Transverse colon (tissue), 1 donor: ENCODE measurements around the gene LMCD1.

ENCODE experiments used
- EP300 ChIP-seq: sonication (generic); formaldehyde crosslinking; IDR thresholded peaks from one replicate; pipeline ENCODE4 v1.6.1; 2017; ENCODE audit warnings: antibody characterized with exemption, low read depth
- POLR2A ChIP-seq: fragments of 450-650 bp; IDR thresholded peaks from one replicate; pipeline ENCODE4 v1.6.1; 2016; ENCODE audit warnings: antibody characterized with exemption, mild to moderate bottlenecking, moderate library complexity

GRCh38 chr3:8576841-8577571, 75.4 kb downstream of the LMCD1 start:
- TF ChIP-seq POLR2A (no peak), EP300 (no peak)
